Psoas muscle (tissue), 8 donors: ENCODE measurements around the gene GPC1. TPM values are rescaled to one million over a fixed set of nuclear protein-coding genes. Genes with fewer than 3 reads are reported as not detected.

Source experiments
- ATAC-seq, 4 donors: fragments of 200-7000 bp; cut with Tn5 transposase; one replicate each; pipeline ENCODE4 v1.9.1; 2020; ENCODE audit warnings: moderate library complexity in 3 of 4, mild to moderate bottlenecking in 2 of 4
- DNase-seq, 2 donors: peaks; one replicate each; pipeline ENCODE4 v3.0.0-alpha.2; 2020
- H3K27ac ChIP-seq: fragments of 200-600 bp; one replicate; pipeline ENCODE4 v1.8.0; 2022
- H3K27me3 ChIP-seq, 3 donors: fragments of 200-600 bp in 1 of 3; one replicate each; pipeline versions ENCODE4 v1.6.1 to v1.8.0; 2013 to 2022; ENCODE audit warnings: low read length in 2 of 3, mild to moderate bottlenecking in 2 of 3, moderate library complexity in 1 of 3; ENCODE audit not compliant: insufficient read depth in 3 of 3
- H3K36me3 ChIP-seq, 2 donors: fragments of 200-600 bp in 1 of 2; one replicate each; pipeline versions ENCODE4 v1.6.1 to v1.8.0; 2013 to 2022; ENCODE audit warnings: low read depth in 1 of 2, mild to moderate bottlenecking in 1 of 2, moderate library complexity in 1 of 2; ENCODE audit not compliant: insufficient read depth in 1 of 2
- H3K4me1 ChIP-seq: fragments of 200-600 bp; one replicate; pipeline ENCODE4 v1.8.0; 2022
- H3K4me3 ChIP-seq: fragments of 200-600 bp; one replicate; pipeline ENCODE4 v1.8.0; 2022; ENCODE audit warnings: mild to moderate bottlenecking
- H3K9me3 ChIP-seq: fragments of 200-600 bp; one replicate; pipeline ENCODE4 v1.8.0; 2022
- CTCF ChIP-seq: fragments of 200-600 bp; IDR thresholded peaks from one replicate; pipeline ENCODE4 v1.8.0; 2022; ENCODE audit warnings: antibody characterized with exemption
- WGBS, 3 donors: extraction: QIAGEN DNeasy Blood & Tissue Kit; methylation state at CpG; one replicate each; pipeline versions ENCODE4 v1.1.6 to v1.1.7; 2013; 5-methylcytosine and 5-hydroxymethylcytosine counted together
- intact Hi-C, 2 donors: fragments of 100-400 bp; cut with DNase I; formaldehyde crosslinking; loops; one replicate each; pipeline versions ENCODE4 v1.11.0 to v1.14.2; 2022
- polyA plus RNA-seq, 3 donors: library from polyadenylated mRNA; stranded (reverse); fragments of 200-250 nt; gene quantifications; one replicate each; pipeline ENCODE4 v1.2.3, GENCODE V29; 2013
- total RNA-seq, 4 donors: library from RNA; stranded (reverse); fragmentation: NEBNext Ultra II Directional in 2 of 4; extraction: Animal tissue kit (Norgen Biotek cat#: 25700) in 2 of 4; gene quantifications; one replicate each; pipeline versions ENCODE4 v1.2.1 to v1.2.4, GENCODE V29; 2021 to 2023
- donor health status: healthy with polysubstance abuse.
- donor health status: DM: no; HTN: no; CAD: no; lungs with moderate emphysema.
- donor health status: Bipolar disorder and iron deficiency.
- donor health status: healthy.
- donor health status: DM: yes; HTN: yes; CAD: no.
- donor health status: DM: no; HTN: no; CAD: no.
- donor health status: DM: no; HTN: no; CAD: no.
- donor health status: DM: yes; HTN: yes; CAD: no.

GPC1 gene
- total and polyA plus RNA-seq, 7 donors: 85.4 to 180 (median 116) TPM

DNA sequence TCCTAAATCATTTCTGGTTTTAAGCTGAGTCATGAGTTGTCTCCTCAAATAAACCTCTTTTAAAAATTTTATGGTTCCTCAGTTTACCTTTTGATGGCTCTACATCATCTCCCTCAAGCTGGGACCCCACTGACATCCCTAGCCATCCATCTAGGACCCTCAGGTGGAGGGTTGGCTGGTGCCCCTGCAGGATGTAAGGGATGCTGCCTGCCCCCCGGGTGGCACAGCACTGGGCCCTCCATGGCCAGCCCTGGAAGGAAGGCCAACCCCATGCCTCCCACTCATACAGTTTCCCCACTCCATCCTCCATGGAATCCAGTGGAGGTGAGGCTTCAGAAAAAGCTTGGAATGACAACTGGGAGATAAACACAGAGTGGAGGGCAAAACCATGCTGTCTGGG, 17.2 kb upstream of the GPC1 start:
- no peak overlapping the region for H3K27ac ChIP-seq
- H3K36me3 ChIP-seq: no peaks in the 10 kb centered on the region
- no peaks in the 10 kb centered on the region for H3K4me1 ChIP-seq
- ATAC-seq: no peak
- WGBS, 3 donors: 84 to 94% (median 93%) methylated on average over 1 of the region's 1 CpG
- no peak for DNase-seq
- H3K9me3 ChIP-seq: peaks cover 4% of the 10 kb centered on the region
- intact Hi-C loops: no loop called here
- H3K27me3 ChIP-seq: peaks cover 0 to 2% (median 0%) of the 10 kb centered on the region in 3 donors
- no peak for TF ChIP-seq CTCF
- H3K4me3 ChIP-seq: no peak overlapping the region

DNA sequence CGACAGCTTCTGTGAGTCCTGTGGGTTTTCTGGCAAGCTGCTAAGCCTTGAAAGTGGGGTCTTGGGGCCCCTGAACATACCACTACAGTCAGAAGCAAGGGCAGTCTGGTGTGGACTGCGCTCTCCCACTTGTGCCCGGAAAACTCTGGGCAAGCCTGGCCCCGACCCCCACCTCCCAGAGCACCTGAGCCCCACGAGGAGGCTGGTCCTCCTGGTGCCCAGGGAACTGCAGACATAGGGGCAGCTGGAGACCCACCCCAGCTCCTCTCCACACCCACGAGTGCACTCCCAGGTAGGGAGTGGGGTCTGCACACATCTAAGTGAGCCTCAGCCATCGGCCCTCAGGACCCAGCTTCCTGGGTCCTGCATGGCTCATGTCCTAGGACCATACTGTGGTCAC, 16.2 kb upstream of the GPC1 start:
- ATAC-seq (no peak), DNase-seq (no peak)
- Histone ChIP-seq H3K36me3 (no peaks in the 10 kb centered on the region), H3K4me3 (no peak overlapping the region), H3K27ac (no peak overlapping the region), H3K27me3 (peaks cover 0 to 2% (median 0%) of the 10 kb centered on the region in 3 donors), H3K4me1 (no peaks in the 10 kb centered on the region), H3K9me3 (peaks cover 4% of the 10 kb centered on the region)
- WGBS, 3 donors: 86 to 89% (median 88%) methylated on average over 7 of the region's 7 CpGs
- TF ChIP-seq CTCF: no peak
- intact Hi-C loops: no loop called here

GRCh38 chr2:240419723-240420122, 15.7 kb upstream of the GPC1 start:
- DNase-seq: no peak
- no peak for TF ChIP-seq CTCF
- Histone ChIP-seq H3K4me3 (no peak overlapping the region), H3K36me3 (no peaks in the 10 kb centered on the region), H3K27me3 (peaks cover 0 to 2% (median 0%) of the 10 kb centered on the region in 3 donors), H3K9me3 (peaks cover 4% of the 10 kb centered on the region), H3K27ac (no peak overlapping the region), H3K4me1 (no peaks in the 10 kb centered on the region)
- 68 to 79% (median 79%) methylated on average over 2 of the region's 2 CpGs for WGBS, 3 donors
- no peak for ATAC-seq
- intact Hi-C loops: no loop called here

- no peak for TF ChIP-seq CTCF
- Histone ChIP-seq H3K4me3 (no peak overlapping the region), H3K27ac (no peak overlapping the region), H3K4me1 (no peaks in the 10 kb centered on the region), H3K9me3 (peaks cover 4% of the 10 kb centered on the region), H3K36me3 (no peaks in the 10 kb centered on the region), H3K27me3 (peaks cover 0 to 2% (median 0%) of the 10 kb centered on the region in 3 donors)
- no peak for ATAC-seq
- no peak for DNase-seq
- intact Hi-C loops: no loop called here
- 91 to 92% (median 91%) methylated on average over 18 of the region's 18 CpGs for WGBS, 3 donors
These were observed 15.0 kb upstream of the GPC1 start for GRCh38 chr2:240420206-240421104.
